Stomach (tissue), 4 donors: ENCODE measurements around the gene DRC3.

ENCODE experiments used
- CTCF ChIP-seq, 7 experiments: fragments of 450-650 bp in 4 of 7; fragments of 200-600 bp in 3 of 7; sonication (generic) in 3 of 7; IDR thresholded peaks; one replicate each; pipeline ENCODE4 v1.5.1; 2016 to 2019; ENCODE audit warnings: antibody characterized with exemption in 7 of 7, control low read depth in 2 of 7, mild to moderate bottlenecking in 1 of 7
- POLR2A ChIP-seq, 4 donors: fragments of 450-650 bp; IDR thresholded peaks; one replicate each; pipeline ENCODE4 v1.6.1; 2016; ENCODE audit warnings: antibody characterized with exemption in 4 of 4, control low read depth in 2 of 4, mild to moderate bottlenecking in 1 of 4, moderate library complexity in 1 of 4

- TF ChIP-seq CTCF (IDR thresholded peaks at IDR 0.05) (no peak), POLR2A (IDR thresholded peaks at IDR 0.05) (no peak)
Measured at GRCh38 chr17:18025241-18025944, 52.7 kb downstream of the DRC3 start.
